CD4-positive, alpha-beta T cell treated with Interleukin-17A for 1 hour (primary cell): ENCODE results near the gene UBE2E1.
A peak's percentile ranks its signal among the peaks of the same experiment; 100 is the strongest.

Experiments used
- DNase-seq: peaks from one replicate; pipeline ENCODE4 v3.0.0-alpha.2; 2020

The UBE2E1 gene

DNA sequence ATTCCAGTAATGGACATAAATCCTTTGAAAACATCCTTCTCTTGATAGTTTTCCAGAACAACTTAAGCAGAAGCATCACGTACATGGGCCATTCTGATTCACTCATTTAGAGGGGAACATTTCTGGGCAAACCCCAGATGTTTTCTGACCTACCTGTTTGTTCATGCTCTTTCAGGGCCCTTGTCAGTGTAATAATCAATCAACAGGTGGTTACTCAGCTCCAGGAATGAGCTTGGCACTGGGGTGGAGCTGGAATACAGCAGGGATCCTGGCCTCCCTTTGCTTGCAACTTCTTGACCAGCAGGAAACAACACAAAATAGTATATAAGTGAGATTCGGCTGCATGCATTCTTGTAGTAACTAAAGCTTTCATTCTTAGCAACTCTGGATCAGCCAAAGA lies 9.2 kb upstream of the UBE2E1 start:
- no peak for DNase-seq

DNA sequence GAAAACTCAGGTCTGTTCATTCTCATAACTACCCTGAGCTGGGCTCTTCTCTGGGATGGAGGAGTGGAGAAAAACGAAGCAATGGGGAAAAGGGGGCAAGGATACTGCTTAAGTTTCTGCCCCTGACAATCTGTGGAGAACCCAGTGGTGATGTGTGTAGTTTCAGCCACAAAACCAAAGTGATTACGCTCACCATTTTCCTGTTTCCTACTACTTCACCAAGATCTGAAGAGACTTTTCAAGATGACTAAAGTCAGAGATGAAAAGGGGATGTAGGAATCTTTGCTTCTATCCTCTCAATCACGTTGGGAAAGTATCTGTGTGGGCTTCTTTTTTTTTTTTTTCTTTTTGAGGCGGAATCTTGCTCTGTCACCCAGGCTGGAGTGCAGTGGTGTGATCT lies 8.3 kb upstream of the UBE2E1 start:
- DNase-seq = no peak

DNA sequence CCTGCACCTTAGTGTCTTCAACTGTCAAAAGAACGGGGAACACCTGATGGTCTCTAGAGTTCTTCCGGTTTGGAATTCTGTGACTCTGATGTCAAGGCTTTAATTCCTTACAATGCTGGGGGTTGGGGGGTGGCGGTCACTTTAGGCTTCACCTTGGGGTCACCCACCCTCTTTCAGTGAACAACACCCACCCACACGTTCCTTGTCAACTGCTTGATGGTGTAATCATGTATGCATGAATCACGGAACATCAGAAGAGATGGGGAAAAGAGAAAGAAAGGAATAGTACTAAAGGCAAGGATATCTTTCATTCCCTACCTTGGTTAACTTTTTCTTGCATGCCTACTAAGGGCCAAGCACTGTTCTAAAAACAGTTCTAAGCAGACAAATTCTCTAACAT lies 7.3 kb upstream of the UBE2E1 start:
- no peak for DNase-seq

DNA sequence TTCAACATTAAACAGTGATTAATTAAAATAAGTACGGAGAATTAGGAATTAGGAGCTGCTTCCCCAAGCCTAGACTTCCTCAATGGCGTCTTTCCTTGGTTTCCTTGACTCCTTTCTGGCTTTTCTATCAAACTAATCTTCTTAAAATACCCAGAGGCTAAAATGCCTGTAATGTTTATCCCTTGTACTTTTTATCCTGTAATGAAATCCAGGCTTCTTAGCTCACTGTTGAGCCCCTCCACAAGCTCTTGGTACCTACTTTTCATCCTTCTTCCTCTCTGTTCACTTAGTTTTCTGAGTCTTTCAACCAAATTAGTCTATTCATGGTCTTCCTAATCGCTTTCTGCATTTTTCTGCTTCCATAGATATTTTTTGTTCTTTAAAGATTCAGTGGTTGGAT lies 6.9 kb upstream of the UBE2E1 start:
- no peak for DNase-seq

DNA sequence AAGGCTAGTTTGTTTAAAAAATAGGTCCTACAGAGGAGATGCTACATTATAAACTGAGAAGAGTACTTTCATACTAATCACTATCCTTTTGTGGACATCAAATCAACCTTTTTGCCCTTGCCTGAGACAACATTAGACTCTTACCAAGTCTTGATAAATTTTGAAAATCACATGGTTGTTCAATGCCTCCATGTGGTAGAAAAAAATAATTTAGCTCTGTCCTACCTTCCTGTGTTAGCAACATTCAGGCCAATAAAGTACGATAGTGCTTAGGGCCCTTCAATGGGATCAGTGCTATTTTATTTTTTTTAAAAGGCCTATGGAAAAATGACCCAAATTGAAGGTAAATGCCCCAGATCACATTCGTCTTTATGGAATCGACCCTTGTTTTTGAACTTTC lies 5.0 kb upstream of the UBE2E1 start:
- DNase-seq = peak; percentile 13

DNA sequence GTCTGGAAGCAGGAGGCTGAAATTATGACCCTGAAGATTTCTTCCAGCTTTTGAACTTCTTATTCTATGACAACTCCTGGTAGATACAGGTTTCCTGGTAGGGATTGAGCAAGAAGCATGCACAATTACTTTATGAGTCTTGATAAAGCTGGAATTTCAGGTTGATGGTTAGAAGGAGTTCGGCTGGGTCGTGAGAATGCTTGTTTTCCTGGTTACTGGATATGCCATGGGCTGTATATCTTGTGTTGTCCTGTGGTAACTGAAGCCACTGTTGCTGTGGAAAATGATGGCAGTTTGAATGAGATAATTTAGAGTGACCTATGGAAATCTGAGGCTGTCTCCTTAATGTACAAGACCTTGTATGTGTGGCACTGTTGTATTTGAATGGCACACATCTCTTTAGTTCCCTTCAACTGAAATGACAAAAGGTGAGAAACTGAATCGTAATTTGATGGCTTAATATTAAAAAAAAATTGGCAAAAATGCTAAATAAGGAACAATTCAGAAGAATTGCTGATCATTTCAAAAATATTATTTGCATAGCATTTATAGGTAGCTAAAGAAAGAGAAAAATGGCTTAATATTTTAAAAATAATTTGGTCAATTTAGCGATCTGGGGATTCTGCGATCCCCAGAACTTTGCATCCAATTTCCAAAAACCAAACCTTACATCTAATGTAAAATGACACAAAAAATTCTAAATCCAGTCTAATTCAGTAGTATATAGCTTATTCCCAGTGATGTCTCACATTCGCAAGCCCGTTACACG lies 1.1 kb upstream of the UBE2E1 start:
- no peak for DNase-seq

DNA sequence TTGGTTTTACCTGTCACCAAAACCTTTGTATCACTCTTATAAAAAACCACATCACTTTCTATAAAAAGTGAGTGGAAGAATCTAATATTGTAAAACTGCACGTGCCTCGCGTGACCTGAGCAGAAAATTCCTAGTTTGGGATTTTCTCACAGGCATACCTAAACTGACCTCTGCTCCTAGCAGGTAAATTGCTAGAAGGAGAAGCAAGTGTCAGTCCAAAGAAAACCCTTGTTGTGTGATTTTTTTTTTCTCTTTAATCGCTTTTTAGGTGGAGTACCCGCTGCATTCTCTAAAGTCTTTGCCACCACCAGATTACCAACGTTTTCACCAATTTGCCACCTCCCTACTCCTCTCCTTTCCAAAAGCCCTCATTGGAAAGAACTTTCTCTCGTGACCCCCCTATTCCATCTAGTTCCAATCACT lies 534 bp upstream of the UBE2E1 start:
- DNase-seq = no peak

DNA sequence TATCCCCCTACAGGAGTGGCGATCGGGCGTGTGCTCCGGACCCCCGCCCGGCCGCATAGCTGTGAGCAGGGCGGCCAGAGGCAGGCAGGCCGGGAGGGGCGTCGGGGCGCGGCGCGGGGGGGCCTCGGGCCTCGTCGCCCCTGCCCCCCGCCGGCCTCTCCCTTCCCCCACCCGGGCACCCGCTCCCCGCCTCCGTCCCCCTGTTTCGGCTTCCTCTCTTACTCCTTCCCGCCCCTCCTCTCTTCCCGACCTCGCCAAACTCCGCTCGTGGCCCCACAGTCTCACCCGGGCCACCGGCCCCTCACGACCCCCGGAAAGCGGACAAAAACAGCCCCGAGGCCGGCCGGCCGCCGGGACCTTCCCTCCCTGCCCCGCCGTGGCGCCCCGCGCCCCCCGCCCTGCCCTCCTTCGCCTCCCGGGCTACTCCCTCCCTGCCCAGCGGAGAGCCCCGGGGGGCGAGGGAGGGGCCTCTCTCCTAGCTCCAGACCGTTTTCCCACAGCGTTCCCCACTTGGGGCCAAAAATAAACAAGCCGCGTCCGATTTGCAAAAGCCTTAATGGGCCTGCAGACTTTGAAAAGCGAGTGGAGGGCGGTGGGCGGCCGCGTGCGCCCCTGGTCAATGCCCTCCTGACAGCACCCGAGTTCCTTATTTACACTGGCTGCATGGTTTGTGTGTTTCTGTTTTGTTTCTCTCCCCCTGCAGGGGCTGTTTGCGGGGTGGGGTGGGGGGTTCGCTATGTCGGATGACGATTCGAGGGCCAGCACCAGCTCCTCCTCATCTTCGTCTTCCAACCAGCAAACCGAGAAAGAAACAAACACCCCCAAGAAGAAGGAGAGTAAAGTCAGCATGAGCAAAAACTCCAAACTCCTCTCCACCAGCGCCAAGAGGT lies 1.0 kb downstream of the UBE2E1 start:
- DNase-seq = peak; percentile 28

DNA sequence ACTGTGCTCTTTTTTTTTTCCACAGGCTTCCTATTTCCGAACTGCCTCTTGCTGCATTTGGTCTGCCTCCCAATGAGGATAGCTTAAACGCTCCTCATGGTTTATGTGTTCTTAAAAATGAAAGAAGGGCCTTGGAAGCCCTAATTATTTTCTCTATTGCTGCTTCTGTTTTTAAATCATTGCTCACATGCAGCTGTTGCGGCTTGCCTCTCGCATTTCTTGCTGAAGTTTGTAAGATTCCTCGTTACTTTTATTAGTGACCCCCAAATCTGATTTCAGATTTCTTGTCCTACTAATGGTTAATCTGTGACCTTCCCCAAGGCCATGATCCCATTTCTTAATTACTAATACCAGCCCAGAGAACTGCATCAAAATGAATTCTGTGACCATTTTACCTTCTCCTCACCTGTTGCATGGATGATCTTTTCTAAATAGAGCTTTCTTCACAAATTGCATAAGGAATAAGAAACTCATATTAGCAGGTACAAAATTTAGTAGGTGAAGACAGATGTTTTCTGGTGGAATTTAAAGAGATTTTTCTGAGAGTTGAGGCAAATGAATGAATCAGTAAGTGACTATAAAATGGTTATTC lies 1.8 kb downstream of the UBE2E1 start:
- DNase-seq = no peak

DNA sequence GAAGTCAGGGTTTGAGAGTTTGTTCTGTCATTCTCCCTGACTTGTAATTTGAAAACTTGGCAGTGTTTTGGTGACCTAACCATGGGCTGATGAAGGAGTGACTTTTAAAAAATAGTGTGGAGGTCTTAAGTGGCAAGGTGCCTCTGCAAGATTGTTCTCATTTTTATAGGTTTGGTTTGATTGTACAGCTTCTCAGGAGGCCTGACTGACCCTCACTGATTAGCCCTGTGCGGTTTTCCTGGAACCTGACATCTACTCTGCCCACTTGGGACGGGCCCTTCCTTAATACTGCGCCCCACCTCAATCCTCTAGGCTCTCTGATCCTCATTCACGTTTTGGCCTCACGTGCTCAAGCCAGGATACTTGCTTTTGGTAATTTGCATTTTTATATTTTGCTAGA lies 2.8 kb downstream of the UBE2E1 start:
- no peak for DNase-seq

DNA sequence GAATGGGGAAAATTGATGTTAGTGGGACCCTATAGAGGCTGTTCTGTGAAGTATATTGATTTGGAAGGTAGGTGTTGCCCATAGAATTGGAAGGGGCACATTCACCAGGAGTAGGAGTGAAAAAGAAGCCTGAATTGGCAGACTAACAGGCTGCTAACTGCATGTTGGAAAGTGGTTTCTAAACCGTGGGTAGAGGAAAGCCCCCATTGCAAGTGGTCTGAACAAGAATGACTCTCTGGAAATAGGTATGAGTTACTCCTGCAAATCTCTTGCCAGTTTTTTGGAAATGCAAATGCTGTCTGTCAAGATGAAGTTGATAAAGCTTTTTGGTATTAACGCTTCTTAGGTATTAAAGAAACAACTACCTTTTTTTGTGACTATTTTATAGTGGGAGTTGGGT lies 3.5 kb downstream of the UBE2E1 start:
- DNase-seq = no peak

DNA sequence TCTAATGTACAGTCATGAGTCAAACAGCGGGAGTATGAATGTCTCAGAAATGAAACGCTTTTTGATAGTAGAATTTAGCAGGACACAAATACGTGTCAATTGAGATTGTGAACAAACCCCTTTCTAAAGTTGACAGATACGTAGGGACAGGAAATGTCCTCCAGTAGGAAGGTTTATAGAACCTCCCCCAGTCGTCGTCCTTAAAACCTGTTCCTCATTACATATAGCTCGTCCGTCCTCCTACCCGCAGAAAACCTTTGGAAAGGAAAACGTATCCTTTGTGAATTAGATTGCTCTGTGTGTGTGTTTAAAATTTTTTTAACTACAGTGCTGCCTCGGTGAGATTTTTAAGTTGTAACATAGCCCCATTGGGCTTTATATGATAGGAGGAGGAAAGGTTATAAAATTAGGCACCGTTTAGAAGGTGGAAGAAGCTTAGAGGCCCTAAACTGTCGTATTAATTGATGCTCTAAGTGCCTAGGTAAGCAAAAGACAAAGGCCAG lies 4.1 kb downstream of the UBE2E1 start:
- DNase-seq = no peak

DNA sequence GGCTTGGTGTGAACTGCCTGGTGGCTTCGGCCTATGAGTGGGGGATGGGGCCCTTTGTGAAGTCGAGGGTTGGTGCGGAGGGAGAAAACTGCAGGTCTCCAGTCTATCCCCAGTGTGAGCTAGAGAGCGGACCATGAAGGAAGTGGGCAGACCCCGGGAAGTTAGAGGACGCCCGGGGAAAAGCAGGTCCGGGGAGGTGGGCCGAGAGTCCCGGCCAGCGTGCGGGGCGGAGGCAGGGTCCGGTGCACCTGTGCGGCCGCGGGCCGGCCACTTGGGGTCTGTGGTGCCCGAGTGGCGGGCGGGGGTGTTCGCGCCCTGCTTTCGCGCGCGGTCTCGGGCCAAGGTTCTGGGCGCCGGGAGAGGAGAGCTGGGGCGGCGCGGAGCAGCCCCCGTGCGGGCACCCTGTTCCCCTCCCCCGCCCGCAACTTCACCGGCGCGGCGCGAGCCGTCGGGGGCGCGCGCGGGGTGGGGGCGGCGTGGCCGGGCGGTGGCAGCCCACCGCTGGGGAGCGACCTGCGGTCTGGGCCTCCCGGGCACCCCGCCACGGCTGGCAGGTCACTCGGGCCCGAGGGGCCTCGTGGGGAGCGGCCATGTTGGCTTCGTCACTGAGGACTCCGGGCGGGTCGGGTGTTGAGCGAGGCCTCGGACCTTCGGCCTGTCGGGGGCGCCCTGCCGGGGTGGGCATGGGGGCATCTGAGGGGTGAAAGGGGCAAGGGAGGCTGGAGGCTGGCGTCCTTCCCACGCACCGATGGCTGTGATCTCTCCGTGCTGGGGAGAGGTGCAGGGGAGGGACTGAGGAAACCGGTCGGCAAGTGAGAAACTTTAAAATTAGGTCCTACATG lies 4.8 kb downstream of the UBE2E1 start:
- DNase-seq = peak; percentile 39

DNA sequence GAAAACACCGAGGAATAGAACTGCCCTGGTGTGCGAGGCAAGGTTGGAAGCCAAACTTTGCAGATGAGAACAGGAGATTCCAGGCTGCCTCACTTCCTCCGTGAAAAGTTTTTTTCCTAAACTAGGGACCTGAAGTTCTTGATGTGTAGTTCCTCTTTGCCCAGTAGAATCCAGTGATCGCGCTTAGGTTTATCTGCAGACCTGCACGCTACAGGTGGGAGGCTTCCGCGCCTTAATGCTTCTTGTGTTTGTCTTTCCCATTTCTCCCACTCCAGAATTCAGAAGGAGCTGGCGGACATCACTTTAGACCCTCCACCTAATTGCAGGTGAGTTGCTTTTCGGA lies 5.4 kb downstream of the UBE2E1 start:
- DNase-seq = no peak

DNA sequence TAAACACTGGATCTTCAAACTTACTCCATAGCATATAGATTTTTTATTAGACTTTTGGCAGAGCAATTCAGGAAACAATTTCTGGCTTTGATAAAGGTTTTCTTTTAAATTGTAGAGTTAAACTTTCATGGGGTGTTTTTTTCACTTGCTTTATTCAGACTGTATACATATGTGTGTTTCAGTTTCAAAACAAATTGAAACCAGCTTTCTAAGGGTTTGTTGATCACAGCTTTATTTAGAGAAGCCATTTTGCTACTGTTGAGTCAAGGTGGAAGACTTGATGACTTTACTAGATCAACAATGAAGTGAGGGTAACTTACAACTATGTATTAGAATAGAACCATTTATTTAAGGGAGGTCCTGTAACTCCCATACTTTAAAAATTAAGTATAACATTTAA lies 6.2 kb downstream of the UBE2E1 start:
- DNase-seq = no peak

DNA sequence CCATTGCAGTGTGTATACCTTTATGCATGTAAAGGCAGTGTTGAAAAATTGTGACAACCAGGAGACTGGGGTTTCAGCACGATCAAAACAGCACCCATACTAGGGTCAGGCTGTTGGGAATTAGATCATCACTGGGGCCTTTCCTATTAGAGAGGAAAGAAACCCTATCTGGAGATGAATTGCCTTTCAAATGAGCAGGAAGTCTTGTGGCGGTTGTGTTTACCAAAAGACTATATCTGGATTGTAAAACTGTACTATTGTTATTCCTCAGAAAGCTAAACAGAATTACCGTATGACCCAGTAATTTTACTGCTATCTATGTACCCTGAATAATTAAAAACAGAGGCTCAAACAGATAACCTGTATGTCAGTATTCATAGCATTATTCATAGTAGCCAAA lies 10.1 kb downstream of the UBE2E1 start:
- no peak for DNase-seq

DNA sequence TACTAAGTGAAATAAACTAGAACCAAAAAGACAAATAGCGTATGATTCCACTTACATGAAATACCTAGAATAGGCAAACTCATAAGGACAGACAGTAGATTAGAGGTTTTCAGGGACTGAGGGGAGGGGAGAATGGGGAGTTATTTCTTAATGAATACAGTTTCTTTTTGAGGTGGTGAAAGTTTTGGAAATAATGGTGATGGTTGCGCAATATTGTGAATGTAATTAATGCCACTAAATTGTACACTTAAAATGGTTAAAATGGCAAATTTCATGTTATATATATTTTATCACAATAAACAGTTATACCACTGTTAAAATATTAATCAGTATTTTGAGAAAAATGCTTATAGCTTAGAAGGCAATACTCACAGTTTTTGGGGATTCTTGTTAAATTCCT lies 11.0 kb downstream of the UBE2E1 start:
- DNase-seq = no peak

DNA sequence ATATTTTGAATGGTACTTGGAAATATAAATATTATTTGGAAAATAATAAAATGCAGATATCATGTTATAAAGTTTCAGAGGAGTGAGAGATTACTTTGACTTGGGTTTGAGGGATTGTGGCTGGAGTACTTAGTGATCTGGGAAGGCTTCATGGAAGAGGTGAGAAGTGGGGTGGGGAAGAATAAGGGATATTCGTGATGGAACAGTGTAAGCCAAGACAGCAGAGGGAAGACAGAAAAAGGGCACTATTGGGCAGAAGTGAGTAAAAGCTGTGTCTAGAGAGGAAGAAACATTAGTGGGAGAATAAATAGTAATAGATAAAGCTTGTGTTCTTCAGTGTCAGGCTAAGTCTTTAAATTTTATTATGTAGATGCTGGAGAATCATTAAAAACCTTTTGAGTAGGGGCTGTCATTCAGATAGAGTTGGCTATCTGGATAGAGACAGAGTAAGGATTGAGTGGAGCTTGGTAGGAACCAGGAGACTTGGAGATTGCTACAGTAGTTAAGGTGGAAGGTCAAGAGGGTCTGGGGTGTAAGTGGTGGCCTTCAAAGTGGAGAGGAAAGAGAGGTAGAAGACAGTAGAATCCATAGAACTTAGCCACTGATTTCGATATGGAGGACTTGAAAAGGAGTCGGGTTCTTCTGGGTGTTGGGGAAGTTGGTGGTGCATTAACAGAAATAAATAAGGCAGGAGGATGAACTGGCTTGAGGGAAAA lies 11.9 kb downstream of the UBE2E1 start:
- DNase-seq = no peak

DNA sequence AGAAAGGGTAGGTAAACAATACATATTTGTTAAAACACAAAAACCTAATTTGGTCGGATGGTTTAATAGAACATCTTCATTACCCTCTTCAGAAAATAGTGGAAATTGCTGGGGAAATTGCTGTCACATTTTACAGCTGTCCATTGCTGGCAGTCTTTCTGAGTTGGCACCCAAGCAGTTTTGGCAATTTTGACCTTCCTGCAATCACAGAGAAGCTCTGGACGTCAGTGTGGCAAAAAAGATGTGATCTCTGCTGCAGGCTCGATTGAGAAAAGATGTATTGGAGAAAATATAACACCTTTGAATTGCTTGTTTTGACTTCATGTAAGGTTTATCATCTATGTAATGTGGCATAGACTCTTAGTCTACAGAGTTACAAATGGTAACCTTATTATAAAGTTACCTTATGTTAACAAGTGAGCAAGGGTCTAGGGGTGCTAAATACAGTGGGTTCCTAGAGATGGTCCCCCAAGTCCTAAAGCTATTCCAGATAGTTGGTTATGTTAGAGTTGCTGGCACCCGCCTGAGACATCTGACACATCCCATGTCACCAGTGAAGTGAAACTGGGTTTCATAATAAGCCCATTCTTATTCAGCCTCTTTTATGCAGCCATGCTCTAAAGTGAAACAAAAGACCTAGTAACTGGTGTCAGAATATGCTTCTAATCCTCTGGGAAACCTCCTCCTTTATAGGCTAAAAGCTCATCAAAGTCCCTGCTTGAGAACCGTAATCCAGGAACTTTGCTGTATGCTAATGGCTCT lies 14.0 kb downstream of the UBE2E1 start:
- DNase-seq = no peak

DNA sequence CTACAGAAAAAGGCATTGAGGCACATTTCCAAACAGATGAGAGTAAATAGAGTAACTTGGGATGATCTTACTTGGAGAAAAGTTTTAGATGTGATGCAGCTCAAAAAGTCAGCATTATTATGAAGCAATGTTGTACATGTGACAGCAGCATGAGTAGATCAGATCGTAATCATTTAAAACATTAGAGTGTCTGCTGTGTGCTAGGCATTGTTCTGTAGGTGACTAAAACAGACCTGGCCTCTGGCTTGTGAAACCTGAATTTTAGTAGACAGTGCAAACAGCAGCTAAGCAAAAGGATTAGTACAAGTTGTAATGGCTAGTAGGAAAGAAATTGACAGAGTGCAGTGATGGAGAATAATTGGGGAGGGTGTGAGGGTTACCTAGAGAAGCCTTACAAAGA lies 15.1 kb downstream of the UBE2E1 start:
- DNase-seq = no peak

DNA sequence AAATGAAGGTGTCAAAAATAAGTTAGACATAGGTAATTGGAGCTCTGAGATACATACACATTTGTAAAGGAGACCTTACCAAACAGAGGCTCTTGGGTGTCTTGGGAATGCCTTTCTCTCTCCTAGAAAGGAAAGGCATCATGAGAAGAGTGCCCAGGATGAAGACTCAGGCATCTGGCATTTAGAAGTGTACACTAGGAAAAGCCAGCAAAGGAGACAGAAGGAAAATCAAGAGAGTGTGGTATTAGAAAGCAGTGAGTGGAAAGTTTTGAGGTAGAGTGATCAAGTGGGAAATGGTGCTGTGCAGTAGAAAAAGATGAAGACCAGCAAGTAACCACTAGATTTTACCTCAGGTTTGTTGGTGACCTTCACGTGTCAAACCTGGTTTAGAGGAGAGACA lies 16.1 kb downstream of the UBE2E1 start:
- DNase-seq = no peak
